Colonic mucosa (tissue), 4 donors: ENCODE data around the gene PIP5K1B. TPM values are rescaled to one million over a fixed set of nuclear protein-coding genes. Genes with fewer than 3 reads are reported as not detected.

Experiments
- DNase-seq: peaks from one replicate; pipeline ENCODE4 v3.0.0-alpha.2; 2020
- H3K27ac ChIP-seq: fragments of 200-600 bp; one replicate; pipeline ENCODE4 v1.8.0; 2021
- H3K27me3 ChIP-seq: fragments of 200-600 bp; one replicate; pipeline ENCODE4 v1.8.0; 2021
- H3K36me3 ChIP-seq: fragments of 200-600 bp; one replicate; pipeline ENCODE4 v1.8.0; 2021
- H3K4me1 ChIP-seq: fragments of 200-600 bp; one replicate; pipeline ENCODE4 v1.8.0; 2021; ENCODE audit warnings: mild to moderate bottlenecking
- H3K4me3 ChIP-seq: fragments of 200-600 bp; one replicate; pipeline ENCODE4 v1.8.0; 2021
- H3K9ac ChIP-seq, 2 donors: one replicate each; pipeline ENCODE4 v1.7.0; 2013; ENCODE audit warnings: control low read depth in 2 of 2, low read depth in 2 of 2, low read length in 2 of 2
- H3K9me3 ChIP-seq: fragments of 200-600 bp; one replicate; pipeline ENCODE4 v1.8.0; 2021
- intact Hi-C: fragments of 100-400 bp; cut with DNase I; formaldehyde crosslinking; loops from one replicate; pipeline ENCODE4 v1.14.1; 2022
- total RNA-seq, 2 donors: library from RNA; stranded (reverse); fragmentation: NEBNext Ultra II Directional in 1 of 2; extraction: Animal tissue kit (Norgen Biotek cat#: 25700) in 1 of 2; gene quantifications; one replicate each; pipeline ENCODE4 v1.2.1, GENCODE V29; 2021
- TF ChIP-seq, protein P1 (sequence below): fragments of 200-600 bp; IDR thresholded peaks from one replicate; pipeline ENCODE4 v1.8.0; 2022; ENCODE audit warnings: antibody characterized with exemption, mild to moderate bottlenecking
- donor health status: healthy.
- donor health status: DM: no; HTN: no; CAD: no.
- donor health status: DM: no; HTN: no; CAD: no.

Gene PIP5K1B
- total RNA-seq, 2 donors from 2014 or later, result 59.2 to 74.2 TPM

DNA sequence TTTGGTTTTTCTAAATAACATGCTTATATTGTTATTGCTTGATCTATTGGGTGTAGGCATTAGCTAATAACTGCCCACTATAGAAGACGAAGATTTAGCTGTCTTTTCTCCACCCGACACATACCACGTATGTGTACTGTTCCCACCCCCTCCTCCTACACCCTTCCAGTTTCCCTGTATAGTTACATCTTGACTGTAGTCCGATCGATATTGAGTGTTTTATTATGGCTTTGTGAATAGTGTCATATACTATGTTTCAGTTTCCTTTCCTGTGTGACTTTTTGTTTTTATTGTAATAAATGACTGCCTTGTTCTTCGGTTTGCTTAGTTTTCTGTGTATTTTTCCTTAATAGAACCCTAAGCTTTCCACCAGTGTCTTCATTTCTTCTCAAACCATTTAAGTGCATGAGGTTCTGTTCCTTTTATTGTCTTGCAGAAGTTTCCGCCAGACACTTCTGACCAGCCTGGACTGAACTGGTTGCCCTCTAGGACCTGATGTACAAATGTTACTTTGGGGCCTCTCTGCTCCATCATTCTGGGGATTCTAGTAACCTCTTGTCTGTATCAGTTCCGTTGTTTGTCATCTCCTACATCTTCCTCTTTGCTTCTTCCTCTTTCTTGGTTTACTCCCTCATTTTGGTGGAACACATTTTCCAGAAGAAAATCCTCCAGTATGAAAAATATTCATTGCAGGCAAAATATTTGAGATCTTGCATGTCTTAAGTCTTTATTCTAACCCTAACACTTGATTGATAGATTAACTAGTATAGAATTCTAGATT is 247.0 kb downstream of the PIP5K1B start:
- Histone ChIP-seq H3K9me3 (no peaks in the 10 kb centered on the region), H3K36me3 (no peaks in the 10 kb centered on the region), H3K27me3 (no peaks in the 10 kb centered on the region), H3K27ac (no peak overlapping the region), H3K9ac (no peak overlapping the region), H3K4me3 (no peak overlapping the region), H3K4me1 (no peaks in the 10 kb centered on the region)
- TF ChIP-seq, protein P1, sequence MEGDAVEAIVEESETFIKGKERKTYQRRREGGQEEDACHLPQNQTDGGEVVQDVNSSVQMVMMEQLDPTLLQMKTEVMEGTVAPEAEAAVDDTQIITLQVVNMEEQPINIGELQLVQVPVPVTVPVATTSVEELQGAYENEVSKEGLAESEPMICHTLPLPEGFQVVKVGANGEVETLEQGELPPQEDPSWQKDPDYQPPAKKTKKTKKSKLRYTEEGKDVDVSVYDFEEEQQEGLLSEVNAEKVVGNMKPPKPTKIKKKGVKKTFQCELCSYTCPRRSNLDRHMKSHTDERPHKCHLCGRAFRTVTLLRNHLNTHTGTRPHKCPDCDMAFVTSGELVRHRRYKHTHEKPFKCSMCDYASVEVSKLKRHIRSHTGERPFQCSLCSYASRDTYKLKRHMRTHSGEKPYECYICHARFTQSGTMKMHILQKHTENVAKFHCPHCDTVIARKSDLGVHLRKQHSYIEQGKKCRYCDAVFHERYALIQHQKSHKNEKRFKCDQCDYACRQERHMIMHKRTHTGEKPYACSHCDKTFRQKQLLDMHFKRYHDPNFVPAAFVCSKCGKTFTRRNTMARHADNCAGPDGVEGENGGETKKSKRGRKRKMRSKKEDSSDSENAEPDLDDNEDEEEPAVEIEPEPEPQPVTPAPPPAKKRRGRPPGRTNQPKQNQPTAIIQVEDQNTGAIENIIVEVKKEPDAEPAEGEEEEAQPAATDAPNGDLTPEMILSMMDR, result no peak
- intact Hi-C loops, result no loop called here
- DNase-seq, result no peak

DNA sequence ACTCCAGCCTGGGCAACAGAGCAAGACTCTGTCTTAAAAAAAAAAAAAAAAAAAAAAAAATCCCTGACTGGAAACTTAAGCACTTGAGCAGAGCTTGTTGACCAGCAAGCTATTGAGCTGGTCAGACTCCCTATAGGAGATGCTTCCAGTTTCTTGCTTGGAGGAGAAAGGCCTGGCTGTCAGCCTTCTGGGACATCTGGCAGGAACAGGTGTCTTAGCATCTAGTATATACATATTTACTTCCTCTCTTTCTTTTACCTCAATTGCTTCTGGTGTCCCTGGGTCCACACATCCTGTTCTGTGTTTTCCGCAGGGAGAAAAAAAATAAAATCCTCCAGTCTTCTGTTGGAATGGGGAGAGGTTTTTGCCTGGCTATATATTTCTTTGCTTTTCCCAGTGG is 248.7 kb downstream of the PIP5K1B start:
- H3K36me3 ChIP-seq, result no peaks in the 10 kb centered on the region
- no peak for DNase-seq
- H3K9me3 ChIP-seq, result no peaks in the 10 kb centered on the region
- TF ChIP-seq, protein P1, result no peak
- no peaks in the 10 kb centered on the region for H3K27me3 ChIP-seq
- no peaks in the 10 kb centered on the region for H3K4me1 ChIP-seq
- H3K4me3 ChIP-seq, result no peak overlapping the region
- no peak overlapping the region for H3K27ac ChIP-seq
- no peak overlapping the region for H3K9ac ChIP-seq
- intact Hi-C loops, result no loop called here

DNA sequence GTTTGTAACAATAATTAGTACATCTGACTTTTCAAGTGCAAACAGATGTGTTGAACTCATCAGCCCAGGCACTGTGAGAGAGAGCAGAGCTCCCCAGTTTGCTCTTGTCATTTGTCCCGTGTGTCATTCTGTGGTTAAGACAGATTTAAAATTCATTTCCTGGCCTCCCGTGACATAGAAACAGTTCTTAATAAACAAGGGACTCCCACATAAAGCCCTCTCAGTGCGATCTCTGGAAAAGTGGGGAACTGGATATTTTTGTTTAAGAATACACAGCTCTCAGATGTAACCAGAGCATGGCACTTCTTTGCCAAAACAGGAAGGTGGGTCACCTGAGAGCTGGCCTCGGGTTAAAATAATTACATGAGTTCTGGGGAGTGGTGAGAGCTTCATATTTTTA is 250.3 kb downstream of the PIP5K1B start:
- Histone ChIP-seq H3K9me3 (no peaks in the 10 kb centered on the region), H3K27me3 (no peaks in the 10 kb centered on the region), H3K4me3 (no peak overlapping the region), H3K9ac (no peak overlapping the region), H3K4me1 (no peaks in the 10 kb centered on the region), H3K36me3 (no peaks in the 10 kb centered on the region), H3K27ac (no peak overlapping the region)
- TF ChIP-seq, protein P1, result no peak
- intact Hi-C loops, result no loop called here
- DNase-seq, result no peak

DNA sequence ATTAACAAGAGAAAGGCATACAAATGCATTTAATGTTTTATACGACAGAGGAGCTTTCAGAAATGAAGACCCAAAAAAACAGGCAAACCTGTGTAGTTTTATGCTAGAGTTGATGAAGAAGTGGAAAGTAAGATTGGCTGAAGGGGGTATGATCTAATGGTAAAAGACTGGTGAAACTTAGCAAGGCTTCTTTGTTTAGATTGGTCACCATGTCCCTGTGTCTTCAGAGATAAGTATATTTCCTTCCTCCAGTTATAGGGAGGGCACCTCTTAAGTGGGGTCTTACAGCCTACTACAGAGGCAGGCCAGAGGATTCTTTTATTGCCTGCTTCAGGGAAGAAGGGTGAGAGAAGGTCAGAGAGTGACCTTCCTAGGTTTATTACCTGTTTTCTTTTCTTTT is 252.4 kb downstream of the PIP5K1B start:
- H3K4me3 ChIP-seq, result no peak overlapping the region
- no peak for DNase-seq
- no peaks in the 10 kb centered on the region for H3K36me3 ChIP-seq
- TF ChIP-seq, protein P1, result no peak
- no peaks in the 10 kb centered on the region for H3K9me3 ChIP-seq
- intact Hi-C loops, result no loop called here
- H3K27ac ChIP-seq, result no peak overlapping the region
- H3K9ac ChIP-seq, result no peak overlapping the region
- H3K27me3 ChIP-seq, result no peaks in the 10 kb centered on the region
- peaks cover 3% of the 10 kb centered on the region for H3K4me1 ChIP-seq

DNA sequence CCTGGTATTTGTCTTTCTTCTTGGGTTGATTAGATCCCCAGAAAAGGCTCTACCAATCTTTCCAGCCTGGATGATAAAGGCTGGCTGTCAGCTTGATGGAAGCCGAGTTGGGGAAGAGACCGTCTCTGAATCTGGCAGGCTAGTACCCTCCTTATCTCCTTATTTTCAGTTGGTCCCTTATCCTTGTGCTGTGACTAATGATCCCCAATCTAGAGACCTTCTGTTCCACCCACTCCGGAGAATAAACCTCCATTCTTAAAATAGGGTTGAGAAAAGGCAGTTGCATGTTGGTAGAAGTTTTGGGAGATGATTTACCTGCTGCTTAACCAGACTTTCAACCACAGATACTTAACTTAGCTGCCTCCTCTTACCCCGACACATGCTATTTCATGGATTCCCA is 256.5 kb downstream of the PIP5K1B start:
- Histone ChIP-seq H3K4me1 (peaks cover 8% of the 10 kb centered on the region), H3K9ac (no peak overlapping the region), H3K27me3 (no peaks in the 10 kb centered on the region), H3K4me3 (no peak overlapping the region), H3K9me3 (no peaks in the 10 kb centered on the region), H3K27ac (no peak overlapping the region), H3K36me3 (no peaks in the 10 kb centered on the region)
- DNase-seq, result no peak
- intact Hi-C loops, result no loop called here
- TF ChIP-seq, protein P1, result no peak
